Pancreas (tissue), 10 donors: ENCODE measurements around the gene RARG. TPM values are rescaled to one million over a fixed set of nuclear protein-coding genes. Genes with fewer than 3 reads are reported as not detected.

ENCODE experiments used
- ATAC-seq, 4 donors: fragments of 200-7000 bp; cut with Tn5 transposase; one replicate each; pipeline versions ENCODE4 v1.8.0 to v1.9.1; 2020; ENCODE audit warnings: mild to moderate bottlenecking in 4 of 4, moderate library complexity in 4 of 4
- DNase-seq, 6 donors: peaks; one replicate each; pipeline ENCODE4 v3.0.0-alpha.2; 2020
- FAIRE-seq: peaks from 2 replicates; lab custom pipeline; 2012; peaks lifted over from hg19 to GRCh38; lab: Jason Lieb, UNC
- H3K27ac ChIP-seq, 4 donors: fragments of 200-600 bp; sonication (generic); 1 replicate in 3 of 4; 2 replicates in 1 of 4; pipeline versions ENCODE4 v1.5.0 to v1.8.0; 2020
- H3K27me3 ChIP-seq, 4 donors: fragments of 200-600 bp; one replicate each; pipeline ENCODE4 v1.8.0; 2021
- H3K36me3 ChIP-seq, 3 donors: fragments of 200-600 bp; sonication (generic) in 1 of 3; one replicate each; pipeline versions ENCODE4 v1.5.0 to v1.8.0; 2020 to 2021
- H3K4me1 ChIP-seq, 3 donors: fragments of 200-600 bp; one replicate each; pipeline ENCODE4 v1.8.0; 2021
- H3K4me3 ChIP-seq, 4 donors: fragments of 200-600 bp; sonication (generic) in 2 of 4; one replicate each; pipeline versions ENCODE4 v1.5.0 to v1.8.0; 2020 to 2021
- H3K9me3 ChIP-seq, 4 donors: fragments of 200-600 bp; one replicate each; pipeline ENCODE4 v1.8.0; 2021
- CTCF ChIP-seq, 4 donors: fragments of 200-600 bp; sonication (generic) in 3 of 4; IDR thresholded peaks; one replicate each; pipeline versions ENCODE4 v1.5.0 to v1.8.0; 2021; ENCODE audit warnings: antibody characterized with exemption in 4 of 4
- WGBS, 2 donors: extraction: QIAGEN DNeasy Blood & Tissue Kit; methylation state at CpG; one replicate each; pipeline ENCODE4 v1.1.7; 2013; 5-methylcytosine and 5-hydroxymethylcytosine counted together
- intact Hi-C, 3 donors: fragments of 100-400 bp; cut with DNase I; formaldehyde crosslinking; loops; one replicate each; pipeline versions ENCODE4 v1.11.1 to v1.14.2; 2022
- polyA plus RNA-seq, 2 donors: library from polyadenylated mRNA; stranded (reverse); fragments of 200-250 nt; gene quantifications; one replicate each; pipeline ENCODE4 v1.2.3, GENCODE V29; 2013
- total RNA-seq, 6 donors: library from RNA; stranded (reverse); fragmentation: NEBNext Ultra II Directional in 4 of 6; extraction: Animal tissue kit (Norgen Biotek cat#: 25700) in 4 of 6; gene quantifications; one replicate each; pipeline versions ENCODE4 v1.2.1 to v1.2.4, GENCODE V29; 2021 to 2023
- donor health status: healthy with polysubstance abuse.
- donor health status: DM: no; HTN: no; CAD: no; lungs with moderate emphysema.
- donor health status: DM: no; HTN: no; CAD: no.
- donor health status: control.
- donor health status: control.
- donor health status: Bipolar disorder and iron deficiency.
- donor health status: DM: yes; HTN: yes; CAD: no.
- donor health status: DM: no; HTN: no; CAD: no.
- donor health status: DM: no; HTN: no; CAD: no.
- donor health status: DM: yes; HTN: yes; CAD: no.

Gene RARG
- total and polyA plus RNA-seq, 8 donors, result 4.4 to 18.7 (median 8.7) TPM

- DNase-seq (peak; percentile 59 to 83 (median 70)), FAIRE-seq (no peak), ATAC-seq (peak; percentile 48 to 71 (median 56))
- 44 to 51% methylated on average over 8 to 9 of the region's 10 CpGs for WGBS, 2 donors
- Histone ChIP-seq H3K27me3 (no peaks in the 10 kb centered on the region), H3K4me1 (no peaks in the 10 kb centered on the region), H3K9me3 (no peaks in the 10 kb centered on the region), H3K27ac (peak overlapping the region in 2 of 4 donors; percentile 22 to 23), H3K4me3 (no peak overlapping the region), H3K36me3 (no peaks in the 10 kb centered on the region)
- no peak for TF ChIP-seq CTCF (IDR thresholded peaks at IDR 0.05)
- intact Hi-C loops, result no loop called here
Observed at GRCh38 chr12:53230108-53230845, 1.7 kb downstream of the RARG start.

GRCh38 chr12:53229454-53229853 is 2.6 kb downstream of the RARG start:
- DNase-seq (peak in 1 of 6 donors; percentile 1), FAIRE-seq (no peak)
- H3K4me3 ChIP-seq, result no peak overlapping the region

GRCh38 chr12:53227836-53228235 is 4.2 kb downstream of the RARG start:
- intact Hi-C loops, result no loop called here
- no peaks in the 10 kb centered on the region for H3K9me3 ChIP-seq
- H3K4me1 ChIP-seq, result peaks cover 0 to 8% (median 0%) of the 10 kb centered on the region in 3 donors
- no peak for ATAC-seq
- DNase-seq, result no peak
- FAIRE-seq, result no peak
- no peaks in the 10 kb centered on the region for H3K27me3 ChIP-seq
- no peak overlapping the region for H3K4me3 ChIP-seq
- WGBS, 2 donors, result 84 to 92% methylated on average over 1 of the region's 1 CpG
- TF ChIP-seq CTCF (IDR thresholded peaks at IDR 0.05), result no peak
- no peak overlapping the region for H3K27ac ChIP-seq
- no peaks in the 10 kb centered on the region for H3K36me3 ChIP-seq

More at GRCh38 chr12:53229454-53229853, 2.6 kb downstream of the RARG start:
- Histone ChIP-seq H3K36me3 (no peaks in the 10 kb centered on the region), H3K9me3 (no peaks in the 10 kb centered on the region), H3K4me1 (no peaks in the 10 kb centered on the region), H3K27me3 (no peaks in the 10 kb centered on the region), H3K27ac (peak overlapping the region in 1 of 4 donors; percentile 22)
- WGBS, 2 donors, result 88 to 91% methylated on average over 2 of the region's 2 CpGs
- no peak for TF ChIP-seq CTCF (IDR thresholded peaks at IDR 0.05)
- intact Hi-C loops, result no loop called here
- no peak for ATAC-seq

- Histone ChIP-seq H3K27me3 (no peaks in the 10 kb centered on the region), H3K27ac (no peak overlapping the region), H3K4me3 (no peak overlapping the region), H3K4me1 (peaks cover 0 to 8% (median 0%) of the 10 kb centered on the region in 3 donors), H3K36me3 (no peaks in the 10 kb centered on the region), H3K9me3 (no peaks in the 10 kb centered on the region)
- ATAC-seq (no peak), DNase-seq (no peak), FAIRE-seq (no peak)
- no peak for TF ChIP-seq CTCF (IDR thresholded peaks at IDR 0.05)
- intact Hi-C loops, result no loop called here
- 86 to 92% methylated on average over 11 of the region's 11 CpGs for WGBS, 2 donors
Observed at GRCh38 chr12:53227341-53227740, 4.7 kb downstream of the RARG start.

- no peak for DNase-seq
- no peak for TF ChIP-seq CTCF (IDR thresholded peaks at IDR 0.05)
- Histone ChIP-seq H3K36me3 (no peaks in the 10 kb centered on the region), H3K27me3 (no peaks in the 10 kb centered on the region), H3K4me1 (peaks cover 0 to 8% (median 0%) of the 10 kb centered on the region in 3 donors), H3K4me3 (no peak overlapping the region), H3K9me3 (no peaks in the 10 kb centered on the region), H3K27ac (no peak overlapping the region)
- WGBS, 2 donors, result 82 to 88% methylated on average over 4 of the region's 4 CpGs
- intact Hi-C loops, result no loop called here
- FAIRE-seq, result no peak
- ATAC-seq, result no peak
Observed at GRCh38 chr12:53226815-53227214, 5.2 kb downstream of the RARG start.
